Left colon (tissue), 2 donors: ENCODE data around the gene TMEM53. TPM values are rescaled to one million over a fixed set of nuclear protein-coding genes. Genes with fewer than 3 reads are reported as not detected.
A peak's percentile ranks its signal among the peaks of the same experiment; 100 is the strongest.
"Not testable (repeated sequence)": the region's sequence is repeated elsewhere in the genome, so short reads cannot be mapped to it uniquely, and the experiment has no call there.

Experiments used
- ATAC-seq: fragments of 200-7000 bp; cut with Tn5 transposase; one replicate; pipeline ENCODE4 v1.9.1; 2020; ENCODE audit warnings: mild to moderate bottlenecking, moderate library complexity
- DNase-seq, 2 donors: peaks; one replicate each; pipeline ENCODE4 v3.0.0-alpha.2; 2020
- intact Hi-C, 2 donors: fragments of 100-400 bp; cut with DNase I in 1 of 2; cut with micrococcal nuclease in 1 of 2; formaldehyde crosslinking; loops; one replicate each; pipeline versions ENCODE4 v1.11.2 to v1.14.0; 2022; cut with DNase I, micrococcal nuclease
- total RNA-seq, 2 donors: library from RNA; stranded (reverse); fragmentation: NEBNext Ultra II Directional; extraction: Animal tissue kit (Norgen Biotek cat#: 25700); gene quantifications; one replicate each; pipeline ENCODE4 v1.2.1, GENCODE V29; 2021
- donor health status: DM: no; HTN: no; CAD: no.
- donor health status: DM: yes; HTN: yes; CAD: no.

TMEM53 gene
- total RNA-seq, 2 donors from 2014 or later = 31.3 to 35.7 TPM

GRCh38 chr1:44677201-44677766 lies 3.0 kb upstream of the TMEM53 start:
- DNase-seq (no peak), ATAC-seq (no peak)
- intact Hi-C loops = no loop called here

GRCh38 chr1:44676484-44677200 lies 2.4 kb upstream of the TMEM53 start:
- intact Hi-C loops = no loop called here
- peak; percentile 28 for ATAC-seq
- DNase-seq = no peak

DNA sequence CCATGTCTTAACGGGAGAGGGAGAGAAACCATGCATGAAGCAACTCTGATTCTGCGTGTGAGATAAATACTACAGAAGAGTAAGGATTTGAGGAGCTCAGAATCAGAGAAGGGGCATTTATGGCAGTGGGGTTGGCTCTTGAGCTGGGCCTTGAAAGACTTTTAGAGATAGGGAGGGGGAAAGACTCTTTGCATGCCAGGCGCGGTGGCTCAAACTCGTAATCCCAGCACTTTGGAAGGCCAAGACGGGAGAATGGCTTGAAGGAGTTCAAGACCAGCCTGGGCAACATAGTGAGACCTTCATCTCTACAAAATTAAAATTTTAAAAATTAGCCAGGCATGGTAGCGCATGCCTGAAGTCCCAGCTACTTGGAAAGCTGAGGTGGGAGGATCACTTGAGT lies 905 bp upstream of the TMEM53 start:
- DNase-seq = no peak
- no peak for ATAC-seq
- intact Hi-C loops = no loop called here

DNA sequence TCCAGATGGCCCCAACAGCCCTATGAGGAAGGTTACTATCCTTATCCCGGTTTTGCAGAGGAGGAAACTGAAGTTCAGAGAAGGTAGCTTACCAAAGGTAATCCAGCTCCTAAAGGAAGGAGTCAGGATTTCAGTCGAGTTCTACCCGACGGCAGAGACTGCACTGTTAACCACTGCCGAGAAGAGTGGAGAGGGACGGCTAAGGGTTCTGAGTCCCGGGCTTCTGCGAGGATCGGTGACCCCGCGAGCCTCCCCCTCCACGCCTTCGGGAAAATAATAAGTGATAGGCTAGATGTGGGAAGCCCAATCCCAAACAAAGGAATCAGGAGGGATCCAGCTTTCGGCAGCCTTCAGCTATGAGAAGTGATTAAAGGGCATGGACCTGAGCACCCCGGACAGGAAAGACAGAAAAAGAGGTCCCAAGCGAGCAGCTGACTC lies 587 bp downstream of the TMEM53 start:
- intact Hi-C loops = no loop called here
- DNase-seq (no peak), ATAC-seq (peak; percentile 1)

DNA sequence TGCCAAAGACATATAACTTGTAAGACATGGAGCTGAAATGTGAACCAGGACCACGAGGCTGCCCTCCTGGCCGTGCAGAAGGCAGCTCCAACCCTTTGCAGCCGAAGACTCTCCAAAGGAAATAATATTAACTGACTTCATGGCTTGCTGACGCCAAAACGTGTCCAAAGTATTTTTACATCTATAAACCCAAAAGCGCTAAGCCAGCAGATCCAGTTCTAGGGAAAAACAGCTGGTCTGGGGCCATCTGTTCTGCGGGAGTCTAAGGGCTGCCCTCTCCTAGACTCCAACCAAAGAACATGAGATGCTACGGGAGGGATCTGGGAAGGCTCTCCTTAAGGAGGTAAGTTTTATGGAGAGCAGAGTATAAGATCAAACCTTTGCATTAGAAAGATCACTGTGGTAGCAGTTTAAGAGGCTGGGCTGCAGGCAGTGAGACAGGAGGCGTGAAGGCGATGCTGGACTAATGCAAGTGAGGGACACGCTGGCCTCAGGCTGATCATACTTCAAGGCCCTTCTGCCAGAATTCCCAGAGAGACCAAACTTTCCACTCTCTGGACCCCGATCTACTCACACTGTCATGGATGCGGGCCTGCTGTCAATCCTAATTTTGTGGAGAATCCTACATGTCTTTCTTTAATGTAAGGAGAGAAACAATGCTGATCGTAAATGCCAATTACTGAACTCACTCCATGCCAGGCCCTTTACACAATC lies 1.2 kb downstream of the TMEM53 start:
- no peak for ATAC-seq
- intact Hi-C loops = no loop called here
- DNase-seq = no peak

GRCh38 chr1:44672254-44672955 lies 1.9 kb downstream of the TMEM53 start:
- intact Hi-C loops = no loop called here
- DNase-seq (peak in 1 of 2 donors; percentile 35), ATAC-seq (no peak)

DNA sequence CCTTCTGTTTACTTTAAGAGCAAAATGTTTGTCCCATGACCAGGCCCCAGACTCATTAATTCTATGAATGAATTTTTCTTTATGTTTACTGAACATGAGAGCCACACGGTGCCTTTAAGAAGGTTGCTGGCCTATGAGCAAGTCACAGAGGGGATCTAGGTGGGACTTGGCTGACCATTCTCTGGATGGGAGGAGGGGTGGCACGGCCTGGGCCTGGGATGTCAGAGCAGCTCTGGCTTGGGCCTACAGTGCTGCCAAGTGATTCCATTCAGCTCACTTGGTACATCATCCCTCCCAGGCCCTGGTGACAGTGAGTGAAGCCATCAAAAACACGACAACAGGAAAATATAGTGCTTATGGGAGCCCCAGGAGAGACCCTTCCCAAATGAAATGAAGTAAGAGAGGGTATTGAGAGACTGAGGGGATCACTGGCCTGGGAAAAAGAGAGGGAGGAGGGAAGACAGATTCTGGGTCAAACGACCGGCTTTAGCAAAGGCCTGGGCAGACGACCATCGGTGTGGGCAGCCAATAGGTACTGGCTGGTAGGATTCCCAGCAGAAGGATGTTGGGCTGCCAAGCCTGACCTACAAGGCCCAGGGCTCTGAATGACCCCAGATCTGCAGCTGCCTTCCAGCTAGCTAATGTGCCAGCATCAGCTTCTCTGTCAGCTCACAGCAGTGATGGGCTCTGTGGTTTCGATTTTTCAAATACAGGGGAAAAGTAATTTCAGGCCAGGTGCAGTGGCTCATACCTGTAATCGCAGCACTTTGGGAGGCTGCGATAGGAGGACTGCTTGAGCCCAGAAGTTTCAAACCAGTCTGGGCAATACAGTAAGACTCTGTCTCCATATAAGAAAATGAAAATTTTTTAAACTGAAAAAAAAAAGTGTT lies 3.3 kb downstream of the TMEM53 start:
- ATAC-seq (no peak), DNase-seq (no peak)
- intact Hi-C loops = no loop called here

GRCh38 chr1:44666719-44667118 lies 7.6 kb downstream of the TMEM53 start:
- ATAC-seq, DNase-seq, intact Hi-C loops: not testable (repeated sequence)

- intact Hi-C loops = no loop called here
- DNase-seq (no peak), ATAC-seq (no peak)
Measured at GRCh38 chr1:44664730-44665370, 9.4 kb downstream of the TMEM53 start.

DNA sequence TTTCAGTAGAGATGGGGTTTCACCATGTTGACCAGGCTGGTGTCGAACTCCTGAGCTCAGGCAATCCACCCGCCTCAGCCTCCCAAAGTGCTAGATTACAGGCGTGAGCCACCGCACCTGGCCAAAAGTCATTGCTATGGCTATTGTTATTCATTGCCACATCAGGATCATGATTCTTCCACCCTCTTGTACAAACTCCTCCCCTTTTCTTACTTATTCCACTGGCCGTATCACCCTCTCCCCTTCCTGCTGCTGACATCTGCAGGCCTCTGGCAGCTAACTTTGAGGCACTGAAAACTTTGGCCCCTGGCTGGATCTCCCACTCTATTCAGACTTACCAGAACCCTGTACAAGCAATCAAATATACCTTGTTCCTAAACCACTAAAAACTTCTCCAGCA lies 10.9 kb downstream of the TMEM53 start:
- DNase-seq (no peak), ATAC-seq (peak; percentile 41)
- intact Hi-C loops = no loop called here

GRCh38 chr1:44662683-44663030 lies 11.6 kb downstream of the TMEM53 start:
- intact Hi-C loops = no loop called here
- ATAC-seq (no peak), DNase-seq (no peak)

GRCh38 chr1:44661781-44662682 lies 12.2 kb downstream of the TMEM53 start:
- ATAC-seq (peak; percentile 74), DNase-seq (no peak)
- intact Hi-C loops = no loop called here

DNA sequence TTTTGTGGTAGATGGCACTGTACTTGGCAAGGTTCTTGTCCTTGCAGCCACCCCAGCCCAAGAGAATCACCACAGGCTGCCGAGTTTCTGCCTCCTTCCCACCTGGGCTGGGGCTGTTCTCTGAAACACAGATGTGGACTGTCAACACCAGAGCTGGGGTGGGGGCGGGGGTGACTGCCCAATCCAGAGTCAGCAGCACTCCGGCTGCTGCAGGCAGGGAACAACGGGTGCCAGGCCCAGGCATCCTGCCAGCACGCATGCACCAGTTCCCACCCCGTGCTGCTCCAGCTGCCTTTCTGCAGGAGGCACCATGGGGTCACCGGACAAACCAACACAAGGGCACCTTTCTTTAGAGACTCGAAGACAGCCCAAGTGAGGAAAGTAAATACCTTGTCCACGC lies 14.1 kb downstream of the TMEM53 start:
- ATAC-seq (peak; percentile 61), DNase-seq (peak; percentile 62 to 74)

DNA sequence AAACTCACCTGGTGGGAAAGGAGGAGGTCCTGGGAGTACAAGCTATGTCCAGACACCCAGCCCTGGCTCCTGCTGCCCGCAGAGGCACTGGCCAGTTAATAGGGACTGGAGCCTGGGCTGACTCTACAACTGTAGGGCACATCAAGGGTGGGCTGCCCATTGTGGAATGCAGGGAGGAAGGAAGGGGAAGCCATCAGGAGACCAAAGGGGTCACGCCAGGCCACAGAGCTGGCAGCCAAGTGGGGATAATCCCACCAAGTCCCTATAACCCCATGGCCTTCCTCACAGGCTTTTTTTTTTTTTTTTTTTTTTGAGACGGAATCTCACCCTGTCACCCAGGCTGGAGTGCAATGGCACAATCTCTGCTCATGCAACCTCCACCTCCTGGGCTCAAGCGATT lies 14.7 kb downstream of the TMEM53 start:
- no peak for ATAC-seq
- intact Hi-C loops = loop anchor here in 1 of 2 donors (10.0 kb wide), 1 partner anchor 255 kb away; the partner anchor contains the start of gene RNF220
- DNase-seq = no peak

More for the DNA sequence above, 14.1 kb downstream of the TMEM53 start:
- intact Hi-C loops = no loop called here

- intact Hi-C loops = loop anchor here in 1 of 2 donors (10.0 kb wide), 1 partner anchor 251 kb away; the partner anchor contains the start of gene RNF220
- no peak for DNase-seq
- peak; percentile 38 for ATAC-seq
Measured at GRCh38 chr1:44655609-44656008, 18.7 kb downstream of the TMEM53 start.

DNA sequence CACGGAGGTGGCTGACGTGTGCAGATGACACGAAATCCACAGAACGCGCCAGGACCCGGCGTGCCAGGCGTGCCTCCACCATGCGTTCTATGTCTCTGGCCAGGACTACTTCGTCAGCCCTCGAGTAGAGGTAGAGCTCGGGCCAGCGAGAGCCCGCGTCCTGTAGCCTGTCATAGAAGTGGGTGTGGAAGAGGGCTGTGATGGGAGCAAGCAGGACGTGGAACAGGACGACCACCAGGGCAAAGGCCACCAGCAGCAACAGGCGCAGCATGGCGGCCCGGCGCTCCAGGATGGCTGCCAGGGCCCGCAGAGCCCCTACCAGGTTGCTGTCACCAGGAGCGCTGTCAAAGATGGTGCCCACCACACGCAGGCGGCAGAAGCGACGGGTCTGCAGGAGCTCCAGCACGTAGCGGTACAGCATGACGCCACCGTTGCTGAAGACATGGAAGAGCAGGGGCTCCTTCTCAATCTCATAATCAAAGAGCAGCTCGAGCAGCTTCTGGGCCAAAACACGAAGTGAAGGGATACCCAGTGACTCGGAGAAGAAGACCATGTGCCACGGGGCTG lies 19.6 kb downstream of the TMEM53 start:
- ATAC-seq (no peak), DNase-seq (no peak)
- intact Hi-C loops = loop anchor here in 1 of 2 donors (10.0 kb wide), 1 partner anchor 250 kb away; the partner anchor contains the start of gene RNF220
